ENCODE data around the gene P2RY11.

Gene P2RY11

GRCh38 chr19:10113964-10114650 lies 2.6 kb downstream of the P2RY11 start:
- no peak for DNase-seq

- DNase-seq = no peak
Measured at GRCh38 chr19:10114651-10115391, 3.3 kb downstream of the P2RY11 start.

- DNase-seq = no peak
Measured at GRCh38 chr19:10115392-10116084, 4.0 kb downstream of the P2RY11 start.

- no peak for DNase-seq
Measured at GRCh38 chr19:10116085-10116865, 4.8 kb downstream of the P2RY11 start.

- DNase-seq = no peak
Measured at GRCh38 chr19:10116866-10117616, 5.5 kb downstream of the P2RY11 start.

- no peak for DNase-seq
Measured at GRCh38 chr19:10118960-10119359, 7.5 kb downstream of the P2RY11 start.

GRCh38 chr19:10120538-10121189 lies 9.2 kb downstream of the P2RY11 start:
- DNase-seq = no peak

GRCh38 chr19:10122045-10122444 lies 10.6 kb downstream of the P2RY11 start:
- DNase-seq = no peak

- DNase-seq = no peak
Measured at GRCh38 chr19:10124429-10124828, 12.9 kb downstream of the P2RY11 start.

- DNase-seq = no peak
Measured at GRCh38 chr19:10126213-10126639, 14.7 kb downstream of the P2RY11 start.

- DNase-seq = no peak
Measured at GRCh38 chr19:10132905-10133304, 21.4 kb downstream of the P2RY11 start.

- no peak for DNase-seq
Measured at GRCh38 chr19:10133596-10133995, 22.1 kb downstream of the P2RY11 start.

GRCh38 chr19:10134040-10134439 lies 22.5 kb downstream of the P2RY11 start:
- no peak for DNase-seq

- no peak for DNase-seq
Measured at GRCh38 chr19:10135551-10136334, 24.2 kb downstream of the P2RY11 start.

GRCh38 chr19:10136936-10137335 lies 25.4 kb downstream of the P2RY11 start:
- DNase-seq = no peak

- no peak for DNase-seq
Measured at GRCh38 chr19:10137751-10138682, 26.5 kb downstream of the P2RY11 start.

- DNase-seq = no peak
Measured at GRCh38 chr19:10138879-10139795, 27.6 kb downstream of the P2RY11 start.

GRCh38 chr19:10139952-10140351 lies 28.5 kb downstream of the P2RY11 start:
- no peak for DNase-seq

- DNase-seq = no peak
Measured at GRCh38 chr19:10141479-10141878, 30.0 kb downstream of the P2RY11 start.

Measured in stimulated activated CD4-positive, alpha-beta T cell treated with anti-CD3 and anti-CD28 coated beads, Interleukin-2, amount 100 ng/mL, for 48 hours (primary cell).